Measurements from ENCODE around the gene TRPV3. TPM values are rescaled to one million over a fixed set of nuclear protein-coding genes. Genes with fewer than 3 reads are reported as not detected.
"Not testable (repeated sequence)": the region's sequence is repeated elsewhere in the genome, so short reads cannot be mapped to it uniquely, and the experiment has no call there.

The TRPV3 gene
- total and polyA plus RNA-seq, 8 donors, result 0.55 to 4.2 (median 1.9) TPM

DNA sequence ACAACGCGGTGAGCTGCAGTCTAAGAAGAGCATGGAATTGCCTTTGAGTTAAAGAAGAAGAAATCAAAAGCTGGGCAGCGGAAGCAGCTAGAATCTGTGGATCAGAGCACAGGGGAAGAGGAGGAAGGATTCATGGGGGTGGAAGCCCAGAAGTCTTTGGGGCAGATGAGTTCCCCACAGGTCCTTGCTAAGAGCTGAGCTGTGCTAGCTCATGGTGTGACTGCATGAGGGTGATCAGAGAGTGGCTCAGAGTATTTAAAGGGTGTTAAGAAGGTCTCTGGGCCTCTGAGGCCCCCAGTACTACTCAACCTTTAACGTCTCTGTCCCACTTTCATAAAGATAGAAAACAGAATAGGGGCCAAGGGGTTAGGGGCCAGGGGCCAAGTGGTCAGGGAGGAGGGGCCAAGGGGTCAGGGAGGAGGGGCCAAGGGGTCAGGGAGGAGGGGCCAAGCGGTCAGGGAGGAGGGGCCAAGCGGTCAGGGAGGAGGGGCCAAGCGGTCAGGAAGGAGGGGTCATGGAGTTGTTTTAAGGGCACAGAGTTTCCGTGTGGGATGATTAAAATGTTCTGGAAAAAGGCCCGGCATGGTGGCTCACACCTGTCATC, 12.0 kb upstream of the TRPV3 start:
- H3K27me3 ChIP-seq, result no peaks in the 10 kb centered on the region
- intact Hi-C loops (cut with DNase I), result no loop called here
- no peak overlapping the region for H3K27ac ChIP-seq
- H3K4me1 ChIP-seq, result no peaks in the 10 kb centered on the region
- TF ChIP-seq, protein P1, sequence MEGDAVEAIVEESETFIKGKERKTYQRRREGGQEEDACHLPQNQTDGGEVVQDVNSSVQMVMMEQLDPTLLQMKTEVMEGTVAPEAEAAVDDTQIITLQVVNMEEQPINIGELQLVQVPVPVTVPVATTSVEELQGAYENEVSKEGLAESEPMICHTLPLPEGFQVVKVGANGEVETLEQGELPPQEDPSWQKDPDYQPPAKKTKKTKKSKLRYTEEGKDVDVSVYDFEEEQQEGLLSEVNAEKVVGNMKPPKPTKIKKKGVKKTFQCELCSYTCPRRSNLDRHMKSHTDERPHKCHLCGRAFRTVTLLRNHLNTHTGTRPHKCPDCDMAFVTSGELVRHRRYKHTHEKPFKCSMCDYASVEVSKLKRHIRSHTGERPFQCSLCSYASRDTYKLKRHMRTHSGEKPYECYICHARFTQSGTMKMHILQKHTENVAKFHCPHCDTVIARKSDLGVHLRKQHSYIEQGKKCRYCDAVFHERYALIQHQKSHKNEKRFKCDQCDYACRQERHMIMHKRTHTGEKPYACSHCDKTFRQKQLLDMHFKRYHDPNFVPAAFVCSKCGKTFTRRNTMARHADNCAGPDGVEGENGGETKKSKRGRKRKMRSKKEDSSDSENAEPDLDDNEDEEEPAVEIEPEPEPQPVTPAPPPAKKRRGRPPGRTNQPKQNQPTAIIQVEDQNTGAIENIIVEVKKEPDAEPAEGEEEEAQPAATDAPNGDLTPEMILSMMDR (IDR thresholded peaks at IDR 0.05), result no peak
- peaks cover 0 to 36% of the 10 kb centered on the region in 2 donors for H3K36me3 ChIP-seq
- no peak overlapping the region for H3K4me3 ChIP-seq
- ATAC-seq, result no peak
- DNase-seq, result peak in 1 of 4 donors; percentile 13
- no peaks in the 10 kb centered on the region for H3K9me3 ChIP-seq

DNA sequence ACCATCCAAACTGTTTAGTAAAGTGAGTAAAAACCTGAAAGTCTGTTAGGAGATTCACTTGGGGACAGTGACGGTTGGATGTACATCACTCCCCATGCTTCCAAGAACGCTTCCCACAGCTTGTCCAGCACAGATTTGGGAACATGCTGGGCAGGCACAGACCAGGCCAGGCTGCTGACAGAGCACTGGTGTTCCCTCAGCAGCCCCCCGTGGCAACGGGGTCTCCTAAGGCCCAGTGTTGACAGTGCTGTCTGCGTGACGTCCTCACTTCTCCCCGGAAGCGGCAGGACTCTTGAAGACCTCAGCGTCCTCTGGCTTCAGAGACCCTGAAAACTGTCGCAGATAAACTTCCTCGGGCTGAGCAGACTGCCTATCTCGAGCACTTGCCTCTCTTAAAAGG, 8.9 kb upstream of the TRPV3 start:
- no peak overlapping the region for H3K27ac ChIP-seq
- no peak overlapping the region for H3K4me3 ChIP-seq
- no peaks in the 10 kb centered on the region for H3K27me3 ChIP-seq
- ATAC-seq (no peak), DNase-seq (peak in 1 of 4 donors; percentile 31)
- H3K9me3 ChIP-seq, result no peaks in the 10 kb centered on the region
- H3K36me3 ChIP-seq, result peaks cover 0 to 23% of the 10 kb centered on the region in 2 donors
- TF ChIP-seq, protein P1 (IDR thresholded peaks at IDR 0.05), result no peak
- intact Hi-C loops (cut with DNase I), result no loop called here
- no peaks in the 10 kb centered on the region for H3K4me1 ChIP-seq

DNA sequence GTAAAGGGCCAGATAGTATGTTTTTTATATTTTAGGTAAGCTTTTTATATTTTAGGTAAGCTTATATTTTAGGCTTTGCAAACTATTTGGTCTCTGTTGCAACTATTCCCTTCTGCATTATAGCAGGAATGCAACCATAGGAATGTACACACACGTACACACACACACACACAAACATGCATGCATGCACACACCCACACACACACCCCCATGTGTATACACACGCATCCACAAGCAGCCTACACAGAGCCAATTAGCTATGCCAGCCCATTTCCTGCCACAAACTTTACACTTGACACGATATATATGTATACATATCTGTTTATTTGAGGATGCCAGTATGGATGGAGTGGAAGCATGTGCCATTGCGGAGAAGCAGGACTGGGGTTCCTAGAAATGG, 7.5 kb upstream of the TRPV3 start:
- H3K9me3 ChIP-seq, result no peaks in the 10 kb centered on the region

DNA sequence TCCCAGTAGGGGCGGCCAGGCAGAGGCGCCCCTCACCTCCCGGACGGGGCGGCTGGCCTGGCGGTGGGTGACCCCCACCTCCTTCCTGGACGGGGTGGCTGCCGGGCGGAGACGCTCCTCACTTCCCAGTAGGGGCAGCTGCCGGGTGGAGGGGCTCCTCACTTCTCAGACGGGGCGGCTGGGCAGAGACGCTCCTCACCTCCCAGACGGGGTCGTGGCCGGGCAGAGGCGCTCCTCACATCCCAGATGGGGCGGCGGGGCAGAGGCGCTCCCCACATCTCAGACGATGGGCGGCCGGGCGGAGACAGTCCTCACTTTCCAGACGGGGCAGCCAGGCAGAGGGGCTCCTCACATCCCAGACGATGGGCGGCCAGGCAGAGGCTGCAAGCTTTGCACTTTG, 6.6 kb upstream of the TRPV3 start:
- H3K27ac ChIP-seq; H3K4me1 ChIP-seq; intact Hi-C loops (cut with DNase I); H3K4me3 ChIP-seq; ATAC-seq; H3K9me3 ChIP-seq; DNase-seq; H3K27me3 ChIP-seq: not testable (repeated sequence)
- peaks cover 0 to 13% of the 10 kb centered on the region in 2 donors for H3K36me3 ChIP-seq

More for the DNA sequence above, 7.5 kb upstream of the TRPV3 start:
- no peak for DNase-seq
- intact Hi-C loops (cut with DNase I), result no loop called here
- Histone ChIP-seq H3K4me3 (no peak overlapping the region), H3K4me1 (no peaks in the 10 kb centered on the region), H3K27ac (no peak overlapping the region), H3K27me3 (no peaks in the 10 kb centered on the region), H3K36me3 (peaks cover 0 to 13% of the 10 kb centered on the region in 2 donors)
- TF ChIP-seq, protein P1 (IDR thresholded peaks at IDR 0.05), result no peak
- ATAC-seq, result no peak

GRCh38 chr17:3559270-3559645, 1.6 kb upstream of the TRPV3 start:
- ATAC-seq, result no peak
- no peak for DNase-seq
- intact Hi-C loops (cut with DNase I), result no loop called here
- Histone ChIP-seq H3K4me3 (no peak overlapping the region), H3K4me1 (no peaks in the 10 kb centered on the region), H3K36me3 (no peaks in the 10 kb centered on the region), H3K27me3 (peaks cover 0 to 44% of the 10 kb centered on the region in 2 donors), H3K9me3 (no peaks in the 10 kb centered on the region), H3K27ac (no peak overlapping the region)
- TF ChIP-seq, protein P1 (IDR thresholded peaks at IDR 0.05), result no peak

Measured in left lung (tissue), 10 donors.